Measurements from ENCODE around the gene GASK1A.

DNA sequence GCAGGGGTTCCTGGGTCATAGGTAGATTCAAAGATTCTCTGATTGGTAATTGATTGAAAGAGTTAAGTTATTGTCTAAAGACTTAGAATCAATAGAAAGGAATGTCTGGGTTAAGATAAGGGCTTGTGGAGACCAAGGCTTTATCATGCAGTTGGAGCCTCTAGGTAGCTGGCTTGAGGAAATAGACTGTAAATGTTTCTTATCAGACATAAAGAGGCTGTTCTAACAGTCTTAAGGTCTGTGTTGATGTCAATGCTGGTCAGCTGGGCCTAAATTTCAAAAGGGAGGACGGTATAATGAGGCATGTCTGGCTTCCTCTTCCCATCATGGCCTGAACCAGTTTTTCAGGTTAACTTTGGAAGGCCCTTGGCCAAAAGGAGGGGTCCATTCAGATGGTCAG is 48.9 kb downstream of the GASK1A start:
- TF ChIP-seq, protein P1, sequence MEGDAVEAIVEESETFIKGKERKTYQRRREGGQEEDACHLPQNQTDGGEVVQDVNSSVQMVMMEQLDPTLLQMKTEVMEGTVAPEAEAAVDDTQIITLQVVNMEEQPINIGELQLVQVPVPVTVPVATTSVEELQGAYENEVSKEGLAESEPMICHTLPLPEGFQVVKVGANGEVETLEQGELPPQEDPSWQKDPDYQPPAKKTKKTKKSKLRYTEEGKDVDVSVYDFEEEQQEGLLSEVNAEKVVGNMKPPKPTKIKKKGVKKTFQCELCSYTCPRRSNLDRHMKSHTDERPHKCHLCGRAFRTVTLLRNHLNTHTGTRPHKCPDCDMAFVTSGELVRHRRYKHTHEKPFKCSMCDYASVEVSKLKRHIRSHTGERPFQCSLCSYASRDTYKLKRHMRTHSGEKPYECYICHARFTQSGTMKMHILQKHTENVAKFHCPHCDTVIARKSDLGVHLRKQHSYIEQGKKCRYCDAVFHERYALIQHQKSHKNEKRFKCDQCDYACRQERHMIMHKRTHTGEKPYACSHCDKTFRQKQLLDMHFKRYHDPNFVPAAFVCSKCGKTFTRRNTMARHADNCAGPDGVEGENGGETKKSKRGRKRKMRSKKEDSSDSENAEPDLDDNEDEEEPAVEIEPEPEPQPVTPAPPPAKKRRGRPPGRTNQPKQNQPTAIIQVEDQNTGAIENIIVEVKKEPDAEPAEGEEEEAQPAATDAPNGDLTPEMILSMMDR (IDR thresholded peaks at IDR 0.05) = no peak
- TF ChIP-seq POLR2A (IDR thresholded peaks at IDR 0.05) = no peak

Data from vagina (tissue), 2 donors.